ENCODE results near the gene HTR1B. TPM values are rescaled to one million over a fixed set of nuclear protein-coding genes. Genes with fewer than 3 reads are reported as not detected.

Gene HTR1B
- polyA plus RNA-seq, 1 donor from 2014 or later: 0.19 TPM

DNA sequence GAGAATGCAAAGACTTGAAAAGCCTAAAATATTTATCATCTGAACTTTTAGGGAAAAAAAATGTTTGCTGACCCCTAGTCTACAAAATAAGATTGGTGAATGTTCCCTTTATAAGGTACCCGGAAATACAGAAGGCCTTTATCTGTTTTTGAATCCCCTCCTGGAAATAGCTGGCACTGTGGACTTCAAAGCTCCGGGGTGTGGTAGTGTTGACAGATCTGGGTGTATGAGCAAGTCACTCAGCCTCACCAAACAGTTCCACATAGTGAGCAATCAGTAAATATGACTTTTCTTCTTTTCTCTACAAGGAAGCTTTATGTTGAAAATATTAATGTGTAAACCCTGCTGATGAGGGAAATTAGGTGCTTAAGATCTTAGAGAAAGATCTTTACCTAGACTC lies 29.2 kb upstream of the HTR1B start:
- H3K9me2 ChIP-seq (ENCODE audit: insufficient read depth, low read length): no peaks in the 10 kb centered on the region
- H3K36me3 ChIP-seq (ENCODE audit: insufficient read depth, low read length): no peaks in the 10 kb centered on the region
- no peaks in the 10 kb centered on the region for H3F3A ChIP-seq (ENCODE audit: insufficient read depth, low read length, poor library complexity, severe bottlenecking)
- no peaks in the 10 kb centered on the region for H3K9me3 ChIP-seq (ENCODE audit: low read length)
- TF ChIP-seq SMC3 (conservative IDR thresholded peaks at IDR 0.05; ENCODE audit: poor library complexity) (no peak), TAF1 (IDR thresholded peaks at IDR 0.05; ENCODE audit: low read depth) (no peak), RAD21 (conservative IDR thresholded peaks at IDR 0.05) (no peak), POLR2AphosphoS5 (IDR thresholded peaks at IDR 0.05) (no peak), MXI1 (conservative IDR thresholded peaks at IDR 0.05; ENCODE audit: poor library complexity, severe bottlenecking) (no peak), REST (IDR thresholded peaks at IDR 0.05; ENCODE audit: borderline replicate concordance) (no peak), EZH2 (IDR thresholded peaks at IDR 0.05; ENCODE audit: borderline replicate concordance, insufficient read depth, low read length, poor library complexity, severe bottlenecking) (no peak), EP300 (conservative IDR thresholded peaks at IDR 0.05; ENCODE audit: poor library complexity, severe bottlenecking) (no peak)
- TF ChIP-seq, protein P1, sequence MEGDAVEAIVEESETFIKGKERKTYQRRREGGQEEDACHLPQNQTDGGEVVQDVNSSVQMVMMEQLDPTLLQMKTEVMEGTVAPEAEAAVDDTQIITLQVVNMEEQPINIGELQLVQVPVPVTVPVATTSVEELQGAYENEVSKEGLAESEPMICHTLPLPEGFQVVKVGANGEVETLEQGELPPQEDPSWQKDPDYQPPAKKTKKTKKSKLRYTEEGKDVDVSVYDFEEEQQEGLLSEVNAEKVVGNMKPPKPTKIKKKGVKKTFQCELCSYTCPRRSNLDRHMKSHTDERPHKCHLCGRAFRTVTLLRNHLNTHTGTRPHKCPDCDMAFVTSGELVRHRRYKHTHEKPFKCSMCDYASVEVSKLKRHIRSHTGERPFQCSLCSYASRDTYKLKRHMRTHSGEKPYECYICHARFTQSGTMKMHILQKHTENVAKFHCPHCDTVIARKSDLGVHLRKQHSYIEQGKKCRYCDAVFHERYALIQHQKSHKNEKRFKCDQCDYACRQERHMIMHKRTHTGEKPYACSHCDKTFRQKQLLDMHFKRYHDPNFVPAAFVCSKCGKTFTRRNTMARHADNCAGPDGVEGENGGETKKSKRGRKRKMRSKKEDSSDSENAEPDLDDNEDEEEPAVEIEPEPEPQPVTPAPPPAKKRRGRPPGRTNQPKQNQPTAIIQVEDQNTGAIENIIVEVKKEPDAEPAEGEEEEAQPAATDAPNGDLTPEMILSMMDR (IDR thresholded peaks at IDR 0.05; ENCODE audit: poor library complexity, severe bottlenecking): no peak
- H2AFZ ChIP-seq (ENCODE audit: low read depth, low read length): no peak overlapping the region
- no peak overlapping the region for H3K27ac ChIP-seq (ENCODE audit: low read length)
- no peaks in the 10 kb centered on the region for H3K79me2 ChIP-seq (replicated peaks; ENCODE audit: insufficient read depth, low read length)
- no peaks in the 10 kb centered on the region for H4K20me1 ChIP-seq (ENCODE audit: insufficient read depth)
- H3K4me2 ChIP-seq (ENCODE audit: low read length): no peak overlapping the region
- H3K4me3 ChIP-seq (ENCODE audit: low read length): no peak overlapping the region
- H3K27me3 ChIP-seq (ENCODE audit: insufficient read depth, low read depth, low read length): no peaks in the 10 kb centered on the region
- no peak overlapping the region for H3K9ac ChIP-seq (ENCODE audit: low read length)

GRCh38 chr6:77487808-77488425 lies 24.6 kb upstream of the HTR1B start:
- no peaks in the 10 kb centered on the region for H3K79me2 ChIP-seq (replicated peaks; ENCODE audit: insufficient read depth, low read length)
- H3K9ac ChIP-seq (ENCODE audit: low read length): no peak overlapping the region
- H3K36me3 ChIP-seq (ENCODE audit: insufficient read depth, low read length): no peaks in the 10 kb centered on the region
- H3K27me3 ChIP-seq (ENCODE audit: insufficient read depth, low read depth, low read length): no peaks in the 10 kb centered on the region
- no peak overlapping the region for H3K27ac ChIP-seq (ENCODE audit: low read length)
- no peak overlapping the region for H3K4me2 ChIP-seq (ENCODE audit: low read length)
- H2AFZ ChIP-seq (ENCODE audit: low read depth, low read length): no peak overlapping the region
- TF ChIP-seq EP300 (conservative IDR thresholded peaks at IDR 0.05; ENCODE audit: poor library complexity, severe bottlenecking) (no peak), SMC3 (conservative IDR thresholded peaks at IDR 0.05; ENCODE audit: poor library complexity) (no peak), REST (IDR thresholded peaks at IDR 0.05; ENCODE audit: borderline replicate concordance) (no peak), POLR2AphosphoS5 (IDR thresholded peaks at IDR 0.05) (no peak), RAD21 (conservative IDR thresholded peaks at IDR 0.05) (no peak), EZH2 (IDR thresholded peaks at IDR 0.05; ENCODE audit: borderline replicate concordance, insufficient read depth, low read length, poor library complexity, severe bottlenecking) (no peak), TAF1 (IDR thresholded peaks at IDR 0.05; ENCODE audit: low read depth) (no peak), MXI1 (conservative IDR thresholded peaks at IDR 0.05; ENCODE audit: poor library complexity, severe bottlenecking) (no peak)
- TF ChIP-seq, protein P1 (IDR thresholded peaks at IDR 0.05; ENCODE audit: poor library complexity, severe bottlenecking): no peak
- no peaks in the 10 kb centered on the region for H4K20me1 ChIP-seq (ENCODE audit: insufficient read depth)
- no peak overlapping the region for H3K4me3 ChIP-seq (ENCODE audit: low read length)
- no peaks in the 10 kb centered on the region for H3K9me2 ChIP-seq (ENCODE audit: insufficient read depth, low read length)
- H3K9me3 ChIP-seq (ENCODE audit: low read length): no peaks in the 10 kb centered on the region
- H3F3A ChIP-seq (ENCODE audit: insufficient read depth, low read length, poor library complexity, severe bottlenecking): no peaks in the 10 kb centered on the region
